Glutamatergic neuron (in vitro differentiated cells): Measurements from ENCODE around the gene NLRP11. TPM values are rescaled to one million over a fixed set of nuclear protein-coding genes. Genes with fewer than 3 reads are reported as not detected.
A peak's percentile ranks its signal among the peaks of the same experiment; 100 is the strongest.

Source experiments
- DNase-seq: peaks from one replicate; pipeline ENCODE4 v3.0.0; 2022
- H3K27ac Mint-ChIP-seq: one replicate; pipeline ENCODE4 v1.8.0; 2020; ENCODE audit warnings: mild to moderate bottlenecking, mixed read lengths, inconsistent platforms; ENCODE audit not compliant: unreplicated experiment
- H3K27me3 Mint-ChIP-seq: one replicate; pipeline ENCODE4 v1.8.0; 2020; ENCODE audit warnings: mild to moderate bottlenecking, moderate library complexity, mixed read lengths, inconsistent platforms; ENCODE audit not compliant: unreplicated experiment
- H3K36me3 Mint-ChIP-seq: one replicate; pipeline ENCODE4 v1.8.0; 2020; ENCODE audit warnings: mild to moderate bottlenecking, mixed read lengths, inconsistent platforms; ENCODE audit not compliant: unreplicated experiment
- H3K4me1 Mint-ChIP-seq: one replicate; pipeline ENCODE4 v1.8.0; 2020; ENCODE audit warnings: mild to moderate bottlenecking, low read depth, mixed read lengths, inconsistent platforms; ENCODE audit not compliant: unreplicated experiment
- H3K4me3 Mint-ChIP-seq: one replicate; pipeline ENCODE4 v1.8.0; 2020; ENCODE audit warnings: mild to moderate bottlenecking, mixed read lengths, inconsistent platforms; ENCODE audit not compliant: unreplicated experiment
- H3K9me3 Mint-ChIP-seq: one replicate; pipeline ENCODE4 v1.8.0; 2020; ENCODE audit warnings: mild to moderate bottlenecking, moderate library complexity, mixed read lengths, inconsistent platforms; ENCODE audit not compliant: unreplicated experiment
- total RNA-seq: library from RNA; stranded (reverse); fragmentation: NEBNext Ultra II Directional; extraction: Animal tissue kit (Norgen Biotek cat#: 25700); gene quantifications from one replicate; pipeline ENCODE4 v1.2.1, GENCODE V29; 2021; ENCODE audit not compliant: unreplicated experiment
- TF ChIP-seq, protein P1 (sequence below): fragments of 200-600 bp; sonication (generic); IDR thresholded peaks from one replicate; pipeline ENCODE4 v1.5.0; 2021; ENCODE audit not compliant: partially characterized antibody, unreplicated experiment

Gene NLRP11
- total RNA-seq, 1 donor from 2014 or later = 0.34 TPM

DNA sequence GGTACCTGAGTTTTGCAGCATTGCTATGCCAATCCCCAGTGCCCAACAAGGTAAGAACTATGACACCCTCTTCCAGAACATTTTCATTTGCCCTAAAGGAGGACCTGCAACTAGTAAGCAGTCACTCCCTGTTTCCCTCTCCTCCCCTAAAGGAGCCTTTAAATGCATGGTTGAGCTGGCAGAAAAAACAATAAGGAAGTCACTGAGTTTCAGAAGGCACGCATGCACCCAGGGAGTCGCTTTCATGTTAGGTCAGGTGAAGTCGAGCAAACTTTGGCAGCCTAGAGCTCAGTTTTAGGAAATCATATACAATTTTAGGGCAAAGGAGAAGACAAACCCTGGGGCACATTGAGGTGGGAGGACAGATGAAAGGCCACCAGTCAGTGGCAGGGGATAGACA, 11.8 kb downstream of the NLRP11 start:
- TF ChIP-seq, protein P1, sequence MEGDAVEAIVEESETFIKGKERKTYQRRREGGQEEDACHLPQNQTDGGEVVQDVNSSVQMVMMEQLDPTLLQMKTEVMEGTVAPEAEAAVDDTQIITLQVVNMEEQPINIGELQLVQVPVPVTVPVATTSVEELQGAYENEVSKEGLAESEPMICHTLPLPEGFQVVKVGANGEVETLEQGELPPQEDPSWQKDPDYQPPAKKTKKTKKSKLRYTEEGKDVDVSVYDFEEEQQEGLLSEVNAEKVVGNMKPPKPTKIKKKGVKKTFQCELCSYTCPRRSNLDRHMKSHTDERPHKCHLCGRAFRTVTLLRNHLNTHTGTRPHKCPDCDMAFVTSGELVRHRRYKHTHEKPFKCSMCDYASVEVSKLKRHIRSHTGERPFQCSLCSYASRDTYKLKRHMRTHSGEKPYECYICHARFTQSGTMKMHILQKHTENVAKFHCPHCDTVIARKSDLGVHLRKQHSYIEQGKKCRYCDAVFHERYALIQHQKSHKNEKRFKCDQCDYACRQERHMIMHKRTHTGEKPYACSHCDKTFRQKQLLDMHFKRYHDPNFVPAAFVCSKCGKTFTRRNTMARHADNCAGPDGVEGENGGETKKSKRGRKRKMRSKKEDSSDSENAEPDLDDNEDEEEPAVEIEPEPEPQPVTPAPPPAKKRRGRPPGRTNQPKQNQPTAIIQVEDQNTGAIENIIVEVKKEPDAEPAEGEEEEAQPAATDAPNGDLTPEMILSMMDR = no peak
- Mint-ChIP-seq H3K4me1 (no peaks in the 10 kb centered on the region), H3K36me3 (no peaks in the 10 kb centered on the region), H3K27ac (no peak overlapping the region), H3K9me3 (peaks cover 5% of the 10 kb centered on the region), H3K27me3 (no peaks in the 10 kb centered on the region), H3K4me3 (no peak overlapping the region)
- no peak for DNase-seq

DNA sequence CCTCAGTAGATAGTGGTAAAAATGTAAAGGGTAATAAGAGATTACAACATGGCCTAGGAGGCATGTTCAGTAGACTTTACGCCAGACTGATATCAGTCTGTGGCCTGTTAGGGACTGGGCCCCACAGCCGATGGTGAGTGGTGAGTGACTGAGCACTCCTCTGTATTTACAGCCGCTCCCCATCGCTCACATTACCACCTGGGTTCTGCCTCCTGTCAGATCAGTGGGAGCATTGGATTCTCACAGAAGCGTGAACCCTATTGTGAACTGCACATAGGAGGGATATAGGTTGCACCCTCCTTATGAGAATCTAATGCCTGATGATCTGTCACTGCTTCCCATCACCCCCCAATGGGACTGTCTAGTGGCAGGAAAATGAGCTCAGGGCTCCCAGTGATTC, 17.9 kb downstream of the NLRP11 start:
- no peaks in the 10 kb centered on the region for H3K4me1 Mint-ChIP-seq
- TF ChIP-seq, protein P1 = no peak
- peaks cover 10% of the 10 kb centered on the region for H3K9me3 Mint-ChIP-seq
- no peak overlapping the region for H3K27ac Mint-ChIP-seq
- H3K36me3 Mint-ChIP-seq = peaks cover 5% of the 10 kb centered on the region
- no peaks in the 10 kb centered on the region for H3K27me3 Mint-ChIP-seq
- no peak for DNase-seq
- no peak overlapping the region for H3K4me3 Mint-ChIP-seq

DNA sequence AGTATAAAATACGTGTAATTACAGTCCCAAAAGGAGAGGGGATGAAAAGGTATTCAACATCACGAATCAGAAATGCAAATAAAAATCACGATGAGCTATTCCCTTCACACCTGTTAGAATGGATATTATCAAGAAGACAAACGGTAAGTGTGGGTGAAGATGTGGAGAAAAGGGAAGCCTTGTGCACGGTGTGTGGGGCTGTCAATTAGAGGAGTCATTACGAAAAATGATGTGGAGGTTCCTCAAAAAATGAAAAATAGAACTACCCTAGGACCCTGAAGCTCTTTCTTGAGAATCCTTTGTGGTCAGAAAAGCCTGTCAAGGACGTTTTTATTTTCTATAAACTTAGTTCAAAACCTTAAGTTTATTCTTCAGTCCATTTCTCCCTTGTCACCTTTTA, 19.4 kb downstream of the NLRP11 start:
- H3K36me3 Mint-ChIP-seq = peaks cover 9% of the 10 kb centered on the region

DNA sequence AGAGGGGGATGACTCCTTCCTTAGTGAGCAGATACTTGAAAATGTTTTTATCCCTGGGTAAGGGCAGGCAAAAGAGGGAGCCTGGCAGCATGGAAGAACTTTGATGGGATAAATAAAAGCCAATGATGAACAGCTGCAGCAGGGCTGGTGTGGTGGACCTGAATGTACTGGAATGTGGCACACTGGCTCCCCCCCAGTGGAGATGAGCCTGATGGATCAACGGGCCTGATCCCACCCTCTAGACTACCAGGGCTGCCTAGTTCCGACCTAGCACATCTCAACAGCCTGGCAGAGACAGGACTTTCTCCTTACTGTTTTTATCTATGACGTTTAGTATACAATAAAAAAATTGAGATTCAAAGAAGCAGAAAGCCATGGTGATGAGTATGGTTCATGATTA, 20.5 kb downstream of the NLRP11 start:
- TF ChIP-seq, protein P1 = no peak

More for the DNA sequence above, 19.4 kb downstream of the NLRP11 start:
- DNase-seq = no peak
- H3K4me1 Mint-ChIP-seq = no peaks in the 10 kb centered on the region
- TF ChIP-seq, protein P1 = no peak
- peaks cover 10% of the 10 kb centered on the region for H3K9me3 Mint-ChIP-seq
- no peaks in the 10 kb centered on the region for H3K27me3 Mint-ChIP-seq
- H3K27ac Mint-ChIP-seq = no peak overlapping the region
- no peak overlapping the region for H3K4me3 Mint-ChIP-seq

DNA sequence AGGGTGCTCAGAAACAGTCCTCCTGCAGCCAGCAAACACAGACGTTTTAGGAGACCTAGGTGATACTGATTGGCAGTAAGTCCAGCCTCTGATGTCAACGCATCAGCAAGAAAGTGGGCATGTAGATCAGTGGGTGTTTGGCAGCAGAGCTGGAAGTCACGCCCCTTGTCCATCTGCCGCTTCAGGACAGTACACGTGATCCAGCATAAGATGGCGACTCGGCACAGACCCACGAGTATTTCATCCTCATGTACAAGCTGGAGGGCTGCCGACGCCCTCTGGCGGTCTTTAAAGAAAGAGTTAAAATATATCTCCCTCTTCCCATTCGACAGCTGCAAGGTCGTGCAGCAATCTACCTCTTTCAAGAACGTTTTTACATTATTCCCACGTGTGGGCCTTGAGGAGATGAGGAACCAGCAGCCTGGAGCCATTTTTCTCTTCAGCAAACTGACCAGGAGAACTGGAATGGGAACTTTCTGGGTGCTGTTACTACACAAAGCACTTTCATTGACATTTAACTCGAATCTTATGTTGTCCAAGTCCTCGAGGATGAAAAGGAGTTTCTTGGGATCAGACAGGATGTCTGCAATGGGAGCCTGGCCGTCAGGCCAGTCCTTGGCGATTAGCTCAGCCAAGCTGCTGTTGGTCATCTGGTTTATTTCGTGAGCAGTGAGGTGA, 22.3 kb downstream of the NLRP11 start:
- no peak overlapping the region for H3K27ac Mint-ChIP-seq

More for the DNA sequence above, 20.5 kb downstream of the NLRP11 start:
- H3K9me3 Mint-ChIP-seq = peaks cover 7% of the 10 kb centered on the region
- no peak for DNase-seq
- no peak overlapping the region for H3K27ac Mint-ChIP-seq
- H3K27me3 Mint-ChIP-seq = no peaks in the 10 kb centered on the region
- peaks cover 14% of the 10 kb centered on the region for H3K36me3 Mint-ChIP-seq
- no peak overlapping the region for H3K4me3 Mint-ChIP-seq
- H3K4me1 Mint-ChIP-seq = no peaks in the 10 kb centered on the region

More for the DNA sequence above, 22.3 kb downstream of the NLRP11 start:
- TF ChIP-seq, protein P1 = peak; percentile 4
- peaks cover 4% of the 10 kb centered on the region for H3K9me3 Mint-ChIP-seq
- peaks cover 20% of the 10 kb centered on the region for H3K36me3 Mint-ChIP-seq
- H3K27me3 Mint-ChIP-seq = no peaks in the 10 kb centered on the region
- no peaks in the 10 kb centered on the region for H3K4me1 Mint-ChIP-seq
- H3K4me3 Mint-ChIP-seq = no peak overlapping the region
- peak; percentile 21 for DNase-seq
